ENCODE data around the gene CDAN1. TPM values are rescaled to one million over a fixed set of nuclear protein-coding genes. Genes with fewer than 3 reads are reported as not detected.

Gene CDAN1
- total and polyA plus RNA-seq, 2 of the 4 experiments (the other 2 are of a cell fraction), result 4.7 to 5.6 TPM

- POLR2A ChIA-PET (ENCODE audit: unreplicated experiment), result no interaction called here
These were observed 4.7 kb downstream of the CDAN1 start for GRCh38 chr15:42732095-42732827.

More at GRCh38 chr15:42732095-42732827, 4.7 kb downstream of the CDAN1 start:
- Histone ChIP-seq H3K4me2 (ENCODE audit: low read depth, low read length) (no peak overlapping the region), H3K18ac (ENCODE audit: low read depth, low read length) (no peak overlapping the region), H4K8ac (ENCODE audit: low read depth in 2 of 2, low read length in 2 of 2) (no peak overlapping the region), H3K9me3 (ENCODE audit: control insufficient read depth, insufficient read depth, low read length) (no peaks in the 10 kb centered on the region), H3K23ac (ENCODE audit: low read depth, low read length) (no peak overlapping the region), H3K4me3 (ENCODE audit: insufficient read depth, low read depth, low read length) (no peak overlapping the region), H3K56ac (ENCODE audit: extremely low read depth, insufficient read depth, low read length) (no peak overlapping the region), H3K4ac (ENCODE audit: low read depth, low read length) (no peak overlapping the region), H4K5ac (ENCODE audit: low read depth, low read length) (no peak overlapping the region), H3K4me1 (ENCODE audit: control insufficient read depth, insufficient read depth, low read length) (peaks cover 5% of the 10 kb centered on the region), H3K79me1 (ENCODE audit: low read depth in 1 of 2, low read length in 2 of 2) (peaks cover 19 to 20% of the 10 kb centered on the region in 2 experiments), H3K9me1 (ENCODE audit: insufficient read depth, low read length) (peaks cover 11% of the 10 kb centered on the region; the same call in 1 of the 2 replicates), H2BK15ac (ENCODE audit: low read depth, low read length) (no peak overlapping the region), H3K36me3 (ENCODE audit: control insufficient read depth, insufficient read depth, low read length) (peaks cover 71% of the 10 kb centered on the region), H3K14ac (replicated peaks; ENCODE audit: low read depth, low read length) (no peak overlapping the region), H3K9ac (ENCODE audit: low read depth, low read length) (no peak overlapping the region), H4K91ac (ENCODE audit: insufficient read depth, low read depth, low read length) (no peak overlapping the region), H2AK5ac (ENCODE audit: low read depth, low read length) (no peak overlapping the region), H2AK9ac (replicated peaks; ENCODE audit: low read depth, low read length, poor library complexity) (no peak overlapping the region), H2BK5ac (ENCODE audit: low read depth, low read length, poor library complexity, severe bottlenecking) (no peak overlapping the region), H2BK120ac (ENCODE audit: low read depth, low read length) (no peak overlapping the region), H3K27me3 (ENCODE audit: control insufficient read depth, insufficient read depth, low read length) (no peaks in the 10 kb centered on the region), H2AFZ (replicated peaks; ENCODE audit: low read length, poor library complexity) (no peak overlapping the region), H2BK20ac (ENCODE audit: low read depth, low read length) (no peak overlapping the region), H4K20me1 (ENCODE audit: insufficient read depth, low read length) (peaks cover 11% of the 10 kb centered on the region), H3K27ac (ENCODE audit: insufficient read depth, low read length) (no peak overlapping the region)
- BruUV-seq (replicated peaks), result no TSS peak
- TF ChIP-seq RFX5 (IDR thresholded peaks at IDR 0.05; ENCODE audit: low read depth, low read length) (no peak), NFE2L2 (IDR thresholded peaks at IDR 0.05; ENCODE audit: low read depth, low read length) (no peak)
- TF ChIP-seq, protein P1, sequence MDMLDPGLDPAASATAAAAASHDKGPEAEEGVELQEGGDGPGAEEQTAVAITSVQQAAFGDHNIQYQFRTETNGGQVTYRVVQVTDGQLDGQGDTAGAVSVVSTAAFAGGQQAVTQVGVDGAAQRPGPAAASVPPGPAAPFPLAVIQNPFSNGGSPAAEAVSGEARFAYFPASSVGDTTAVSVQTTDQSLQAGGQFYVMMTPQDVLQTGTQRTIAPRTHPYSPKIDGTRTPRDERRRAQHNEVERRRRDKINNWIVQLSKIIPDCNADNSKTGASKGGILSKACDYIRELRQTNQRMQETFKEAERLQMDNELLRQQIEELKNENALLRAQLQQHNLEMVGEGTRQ (IDR thresholded peaks at IDR 0.05; ENCODE audit: low read depth, low read length), result no peak
- intact Hi-C loops (cut with micrococcal nuclease), result no loop called here
- dilution Hi-C loops (cut with HindIII; ENCODE audit: low sequenced_read_pairs, unreplicated experiment), result no loop called here
- 100% methylated on average over 4 of the region's 15 CpGs; no CpG with 5 or more reads in 1 of the 2 experiments for WGBS, 2 experiments (ENCODE audit: extremely low coverage in 2 of 2, insufficient read length in 1 of 2)
- DNase-seq (no peak), ATAC-seq (ENCODE audit: low read depth) (no peak)
- CTCF ChIA-PET, result no interaction called here
- in situ Hi-C loops (cut with MboI; ENCODE audit: low sequenced_read_pairs), result no loop called here

Data from IMR-90 (cell line).